PC-9 (cell line): ENCODE measurements around the gene EML5. TPM values are rescaled to one million over a fixed set of nuclear protein-coding genes. Genes with fewer than 3 reads are reported as not detected.

ENCODE experiments used
- BruUV-seq: library from RNA; stranded (reverse); fragments of 400-500 nt; replicated peaks from 2 replicates; lab custom pipeline; 2021; lab: Mats Ljungman, UMichigan
- CTCF ChIA-PET: fragments of 300-600 bp; sonication (Branson Sonifier 250); formaldehyde crosslinking; loops from one replicate; lab custom pipeline; 2022; ENCODE audit warnings: antibody characterized with exemption; lab: Charles Lee
- POLR2A ChIA-PET: fragments of 300-600 bp; sonication (Branson Sonifier 250); formaldehyde crosslinking; loops from one replicate; lab custom pipeline; 2022; ENCODE audit warnings: antibody characterized with exemption; ENCODE audit not compliant: unreplicated experiment; lab: Charles Lee
- DNase-seq, 2 experiments: peaks; one replicate each; pipeline versions ENCODE4 v3.0.0 to v3.0.0-alpha.2; 2015 to 2022; ENCODE audit warnings: mixed read lengths in 1 of 2
- H2AFZ ChIP-seq: fragments of 200-600 bp; sonication (generic); 2 replicates; pipeline ENCODE4 v1.8.1; 2017; ENCODE audit warnings: antibody characterized with exemption
- H3F3A ChIP-seq: fragments of 200-600 bp; sonication (generic); 2 replicates; pipeline ENCODE4 v1.8.1; 2017; ENCODE audit warnings: antibody characterized with exemption, mild to moderate bottlenecking, low read depth; ENCODE audit not compliant: insufficient read depth
- H3K27ac ChIP-seq: fragments of 200-600 bp; sonication (generic); 2 replicates; pipeline ENCODE4 v1.6.1; 2016; ENCODE audit warnings: mixed run types
- H3K27me3 ChIP-seq: fragments of 200-600 bp; sonication (generic); 2 replicates; pipeline ENCODE4 v1.6.1; 2016; ENCODE audit warnings: low read depth, mixed run types; ENCODE audit not compliant: insufficient read depth
- H3K36me3 ChIP-seq: fragments of 200-600 bp; sonication (generic); 2 replicates; pipeline ENCODE4 v1.6.1; 2016; ENCODE audit warnings: low read depth, mixed run types
- H3K4me1 ChIP-seq: fragments of 200-600 bp; sonication (generic); replicated peaks from 2 replicates; pipeline ENCODE4 v1.6.1; 2016; ENCODE audit warnings: mixed run types; ENCODE audit not compliant: insufficient read depth
- H3K4me2 ChIP-seq: fragments of 200-600 bp; sonication (generic); 2 replicates; pipeline ENCODE4 v1.6.1; 2017; ENCODE audit warnings: mixed run types
- H3K4me3 ChIP-seq: fragments of 200-600 bp; sonication (generic); 2 replicates; pipeline ENCODE4 v1.6.1; 2016; ENCODE audit warnings: mixed run types
- H3K79me2 ChIP-seq: fragments of 200-600 bp; sonication (generic); 2 replicates; pipeline ENCODE4 v1.6.1; 2017; ENCODE audit warnings: low read depth, mixed run types
- H3K9me2 ChIP-seq: fragments of 200-600 bp; sonication (generic); 2 replicates; pipeline ENCODE4 v1.8.1; 2017; ENCODE audit warnings: mild to moderate bottlenecking; ENCODE audit not compliant: insufficient read depth
- H3K9me3 ChIP-seq: fragments of 200-600 bp; sonication (generic); 2 replicates; pipeline ENCODE4 v1.8.1; 2016; ENCODE audit warnings: low read depth; ENCODE audit not compliant: insufficient read depth
- H4K20me1 ChIP-seq: fragments of 200-600 bp; sonication (generic); 2 replicates; pipeline ENCODE4 v1.8.1; 2017; ENCODE audit not compliant: insufficient read depth
- CTCF ChIP-seq: fragments of 200-600 bp; sonication (generic); conservative IDR thresholded peaks from 2 replicates; pipeline ENCODE4 v1.6.1; 2017; ENCODE audit warnings: mixed run types, antibody characterized with exemption, mild to moderate bottlenecking, moderate library complexity
- EZH2 ChIP-seq: fragments of 200-600 bp; sonication (generic); IDR thresholded peaks from 2 replicates; pipeline ENCODE4 v1.8.0; 2017; ENCODE audit warnings: antibody characterized with exemption, low read depth
- intact Hi-C: fragments of 100-400 bp; cut with micrococcal nuclease; formaldehyde crosslinking; loops from one replicate; pipeline ENCODE4 v1.10.0; 2022; ENCODE audit not compliant: unreplicated experiment
- total RNA-seq: library from RNA; stranded (reverse); gene quantifications from 2 replicates; pipeline ENCODE4 v1.2.3, GENCODE V29; 2021

The EML5 gene
- total RNA-seq, 1 experiment from 2014 or later, result 0.46 TPM

- CTCF ChIA-PET, result no interaction called here
- Histone ChIP-seq H3K36me3 (no peaks in the 10 kb centered on the region; the same call in 1 of the 2 replicates), H3K9me2 (no peaks in the 10 kb centered on the region), H3K4me2 (no peak overlapping the region), H3F3A (no peaks in the 10 kb centered on the region; the same call in 1 of the 2 replicates), H3K79me2 (no peaks in the 10 kb centered on the region), H4K20me1 (no peaks in the 10 kb centered on the region), H3K27me3 (no peaks in the 10 kb centered on the region), H3K4me1 (no peaks in the 10 kb centered on the region; the same call in 1 of the 2 replicates), H3K27ac (no peak overlapping the region), H2AFZ (no peak overlapping the region), H3K9me3 (no peaks in the 10 kb centered on the region), H3K4me3 (no peak overlapping the region)
- no peak for DNase-seq
- no TSS peak for BruUV-seq
- TF ChIP-seq EZH2 (no peak), CTCF (no peak)
- POLR2A ChIA-PET, result no interaction called here
- intact Hi-C loops, result no loop called here
These were observed 176.1 kb downstream of the EML5 start for GRCh38 chr14:88616697-88617096.

- DNase-seq, result no peak
- intact Hi-C loops, result no loop called here
- Histone ChIP-seq H3K4me2 (no peak overlapping the region), H3K79me2 (no peaks in the 10 kb centered on the region), H3K9me3 (no peaks in the 10 kb centered on the region), H3F3A (no peaks in the 10 kb centered on the region; the same call in 1 of the 2 replicates), H2AFZ (no peak overlapping the region), H3K9me2 (no peaks in the 10 kb centered on the region), H3K4me3 (no peak overlapping the region), H3K36me3 (no peaks in the 10 kb centered on the region; the same call in 1 of the 2 replicates), H3K4me1 (no peaks in the 10 kb centered on the region; the same call in 1 of the 2 replicates), H3K27ac (no peak overlapping the region), H3K27me3 (no peaks in the 10 kb centered on the region), H4K20me1 (no peaks in the 10 kb centered on the region; the same call in 1 of the 2 replicates)
- CTCF ChIA-PET, result no interaction called here
- no TSS peak for BruUV-seq
- TF ChIP-seq EZH2 (no peak), CTCF (no peak)
- POLR2A ChIA-PET, result no interaction called here
These were observed 178.4 kb downstream of the EML5 start for GRCh38 chr14:88614218-88614907.

- H3K36me3 ChIP-seq, result no peaks in the 10 kb centered on the region; the same call in 1 of the 2 replicates
- no peak overlapping the region for H2AFZ ChIP-seq
- no peaks in the 10 kb centered on the region; the same call in 1 of the 2 replicates for H4K20me1 ChIP-seq
- no peak overlapping the region for H3K4me2 ChIP-seq
- H3K27me3 ChIP-seq, result no peaks in the 10 kb centered on the region
- ChIA-PET CTCF (no interaction called here), POLR2A (no interaction called here)
- H3K4me3 ChIP-seq, result no peak overlapping the region
- no peak overlapping the region for H3K27ac ChIP-seq
- DNase-seq, result peak in 1 of 2 experiments; percentile 54
- no peaks in the 10 kb centered on the region; the same call in 1 of the 2 replicates for H3F3A ChIP-seq
- BruUV-seq, result no TSS peak
- intact Hi-C loops, result no loop called here
- H3K9me2 ChIP-seq, result no peaks in the 10 kb centered on the region
- no peaks in the 10 kb centered on the region for H3K79me2 ChIP-seq
- TF ChIP-seq CTCF, result no peak
- no peak for TF ChIP-seq EZH2
- no peaks in the 10 kb centered on the region; the same call in 1 of the 2 replicates for H3K4me1 ChIP-seq
- H3K9me3 ChIP-seq, result no peaks in the 10 kb centered on the region
These were observed 179.2 kb downstream of the EML5 start for GRCh38 chr14:88613552-88614010.
